ENCODE data around the gene HS3ST5.
A peak's percentile ranks its signal among the peaks of the same experiment; 100 is the strongest.

GRCh38 chr6:114140416-114140815 is 202.4 kb downstream of the HS3ST5 start:
- TF ChIP-seq FOXM1 (IDR thresholded peaks at IDR 0.05; ENCODE audit: borderline replicate concordance) (no peak), SUZ12 (IDR thresholded peaks at IDR 0.05) (no peak), ARNT (IDR thresholded peaks at IDR 0.05) (no peak), HDGF (IDR thresholded peaks at IDR 0.05; ENCODE audit: borderline replicate concordance) (no peak), SP1 (IDR thresholded peaks at IDR 0.05) (no peak), L3MBTL2 (conservative IDR thresholded peaks at IDR 0.05) (0 out of 2 replicates have a peak, but pooled peaks have one; percentile 15), FOXA1 (IDR thresholded peaks at IDR 0.05) (no peak), CTBP1 (IDR thresholded peaks at IDR 0.05; ENCODE audit: borderline replicate concordance) (no peak), BHLHE40 (IDR thresholded peaks at IDR 0.05; ENCODE audit: borderline replicate concordance) (no peak), ELF4 (IDR thresholded peaks at IDR 0.05) (no peak), FOXK2 (IDR thresholded peaks at IDR 0.05) (no peak), LEF1 (IDR thresholded peaks at IDR 0.05; ENCODE audit: borderline replicate concordance) (no peak)
